Heart right ventricle (tissue), 16 donors: ENCODE measurements around the gene AMIGO2. TPM values are rescaled to one million over a fixed set of nuclear protein-coding genes. Genes with fewer than 3 reads are reported as not detected.

Experiments used
- ATAC-seq, 8 donors: fragments of 200-7000 bp; cut with Tn5 transposase; one replicate each; pipeline ENCODE4 v1.9.1; 2020; ENCODE audit warnings: mild to moderate bottlenecking in 8 of 8, moderate library complexity in 8 of 8, moderate number of reproducible peaks in 1 of 8
- DNase-seq, 2 donors: peaks; one replicate each; pipeline ENCODE4 v3.0.0-alpha.2; 2020
- H3K27ac ChIP-seq, 10 donors: fragments of 200-600 bp; sonication (generic) in 2 of 10; one replicate each; pipeline versions ENCODE4 v1.5.0 to v1.8.0; 2020 to 2022; ENCODE audit warnings: mild to moderate bottlenecking in 3 of 10
- H3K27me3 ChIP-seq, 7 donors: fragments of 200-600 bp; one replicate each; pipeline ENCODE4 v1.8.0; 2021 to 2022; ENCODE audit warnings: mild to moderate bottlenecking in 2 of 7
- H3K36me3 ChIP-seq, 9 donors: fragments of 200-600 bp; sonication (generic) in 1 of 9; one replicate each; pipeline versions ENCODE4 v1.5.0 to v1.8.0; 2020 to 2022; ENCODE audit warnings: mild to moderate bottlenecking in 2 of 9
- H3K4me1 ChIP-seq, 9 donors: fragments of 200-600 bp; sonication (generic) in 1 of 9; one replicate each; pipeline versions ENCODE4 v1.5.0 to v1.8.0; 2020 to 2022; ENCODE audit warnings: mild to moderate bottlenecking in 4 of 9
- H3K4me3 ChIP-seq, 10 donors: fragments of 200-600 bp; sonication (generic) in 2 of 10; one replicate each; pipeline versions ENCODE4 v1.5.0 to v1.8.0; 2020 to 2022; ENCODE audit warnings: mild to moderate bottlenecking in 7 of 10, moderate library complexity in 2 of 10
- H3K9me3 ChIP-seq, 11 donors: fragments of 200-600 bp in 10 of 11; sonication (generic) in 2 of 11; one replicate each; pipeline versions ENCODE4 v1.5.0 to v1.8.0; 2013 to 2022; ENCODE audit warnings: mild to moderate bottlenecking in 2 of 11, control low read depth in 1 of 11, moderate library complexity in 1 of 11
- WGBS, 2 donors: extraction: QIAGEN DNeasy Blood & Tissue Kit; methylation state at CpG; one replicate each; pipeline ENCODE4 v1.1.7; 2013; ENCODE audit warnings: inconsistent platforms in 1 of 2; 5-methylcytosine and 5-hydroxymethylcytosine counted together
- intact Hi-C, 10 donors: fragments of 100-400 bp; cut with DNase I; formaldehyde crosslinking; loops; one replicate each; pipeline versions ENCODE4 v1.11.1 to v1.14.2; 2022
- polyA plus RNA-seq, 2 donors: library from polyadenylated mRNA; stranded (reverse); fragments of 200-250 nt; gene quantifications; one replicate each; pipeline ENCODE4 v1.2.3, GENCODE V29; 2013
- total RNA-seq, 10 donors: library from RNA; stranded (reverse); fragmentation: NEBNext Ultra II Directional in 3 of 10; extraction: Animal tissue kit (Norgen Biotek cat#: 25700) in 3 of 10; gene quantifications; one replicate each; pipeline versions ENCODE4 v1.2.1 to v1.2.4, GENCODE V29; 2021 to 2023
- TF ChIP-seq, protein P1 (sequence below), 9 donors: fragments of 200-600 bp; sonication (generic) in 2 of 9; IDR thresholded peaks; one replicate each; pipeline versions ENCODE4 v1.5.0 to v1.8.0; 2021 to 2022; ENCODE audit warnings: antibody characterized with exemption in 9 of 9, mild to moderate bottlenecking in 5 of 9, moderate library complexity in 1 of 9
- donor health status: Arrhythmogenic right ventricular cardiomyopathy.
- donor health status: ischemic (EF 13 %, LVEDD 7.1; RV severe dilation, severe dysfunction).
- donor health status: healthy with polysubstance abuse.
- donor health status: DM: no; HTN: yes; CAD: no.
- donor health status: DM: no; HTN: no; CAD: no.
- donor health status: ischemic (EF 25% LVEDD 6.9; RV normal size, moderate dysfunction).
- donor health status: ischemic (EF 25% LVEDD 5.7; RV mildly dilated, moderate dysfunction).
- donor health status: healthy.
- donor health status: DM: yes; HTN: yes; CAD: no.
- donor health status: Ischemic cardiomyopathy.
- donor health status: ischemic (EF 35%, LVEDD 5.7; RV mildly dilated, moderate dysfunction).
- donor health status: nonischemic (EF 11% LVEDD 7.7; RV severe dilation, severe dysfunction).
- donor health status: DM: yes; HTN: yes; CAD: no.
- donor health status: PGD.
- donor health status: ischemic (EF 29% LVEDD 5.4; RV normal size, mild dysfunction).
- donor health status: nonischemic (EF 23%, LVEDD 6.1; RV moderate dilation, normal function).

AMIGO2 gene
- total and polyA plus RNA-seq, 12 donors, result 1.1 to 3.3 (median 2.2) TPM

- ATAC-seq (peak in 6 of 8 donors; percentile 24 to 57 (median 46)), DNase-seq (no peak)
- no peaks in the 10 kb centered on the region for H3K9me3 ChIP-seq
- peaks cover 0 to 4% (median 0%) of the 10 kb centered on the region in 9 donors for H3K4me1 ChIP-seq
- TF ChIP-seq, protein P1, sequence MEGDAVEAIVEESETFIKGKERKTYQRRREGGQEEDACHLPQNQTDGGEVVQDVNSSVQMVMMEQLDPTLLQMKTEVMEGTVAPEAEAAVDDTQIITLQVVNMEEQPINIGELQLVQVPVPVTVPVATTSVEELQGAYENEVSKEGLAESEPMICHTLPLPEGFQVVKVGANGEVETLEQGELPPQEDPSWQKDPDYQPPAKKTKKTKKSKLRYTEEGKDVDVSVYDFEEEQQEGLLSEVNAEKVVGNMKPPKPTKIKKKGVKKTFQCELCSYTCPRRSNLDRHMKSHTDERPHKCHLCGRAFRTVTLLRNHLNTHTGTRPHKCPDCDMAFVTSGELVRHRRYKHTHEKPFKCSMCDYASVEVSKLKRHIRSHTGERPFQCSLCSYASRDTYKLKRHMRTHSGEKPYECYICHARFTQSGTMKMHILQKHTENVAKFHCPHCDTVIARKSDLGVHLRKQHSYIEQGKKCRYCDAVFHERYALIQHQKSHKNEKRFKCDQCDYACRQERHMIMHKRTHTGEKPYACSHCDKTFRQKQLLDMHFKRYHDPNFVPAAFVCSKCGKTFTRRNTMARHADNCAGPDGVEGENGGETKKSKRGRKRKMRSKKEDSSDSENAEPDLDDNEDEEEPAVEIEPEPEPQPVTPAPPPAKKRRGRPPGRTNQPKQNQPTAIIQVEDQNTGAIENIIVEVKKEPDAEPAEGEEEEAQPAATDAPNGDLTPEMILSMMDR (IDR thresholded peaks at IDR 0.05), result no peak
- intact Hi-C loops, result no loop called here
- 74 to 82% methylated on average over 11 of the region's 11 CpGs for WGBS, 2 donors
- H3K27ac ChIP-seq, result peak overlapping the region in 1 of 10 donors; percentile 6
- H3K36me3 ChIP-seq, result no peaks in the 10 kb centered on the region
- no peak overlapping the region for H3K4me3 ChIP-seq
- no peaks in the 10 kb centered on the region for H3K27me3 ChIP-seq
These were observed 23.3 kb upstream of the AMIGO2 start for GRCh38 chr12:47102845-47103651.

DNA sequence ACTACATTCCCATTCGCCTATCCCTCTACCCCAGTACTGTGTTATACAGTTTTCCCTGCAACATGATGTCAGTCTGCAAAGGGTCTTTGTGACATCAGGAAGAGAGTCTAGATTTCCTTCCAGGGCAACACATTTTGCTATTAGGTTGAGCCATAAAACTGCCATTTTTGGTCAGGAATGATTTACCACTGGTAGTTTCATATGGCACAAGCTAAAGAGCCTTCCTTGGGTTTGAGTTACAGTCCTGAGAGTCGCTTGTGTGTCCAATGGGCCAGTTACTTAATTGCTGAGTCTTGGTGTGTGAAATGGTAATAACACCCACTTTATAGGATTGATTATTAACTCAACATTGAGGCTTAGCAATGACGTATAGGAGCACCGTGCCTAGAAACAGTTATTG is 22.6 kb upstream of the AMIGO2 start:
- 95 to 97% methylated on average over 4 of the region's 4 CpGs for WGBS, 2 donors
- peaks cover 0 to 7% (median 0%) of the 10 kb centered on the region in 9 donors for H3K4me1 ChIP-seq
- H3K27ac ChIP-seq, result peak overlapping the region in 1 of 10 donors; percentile 6
- no peak overlapping the region for H3K4me3 ChIP-seq
- H3K36me3 ChIP-seq, result no peaks in the 10 kb centered on the region
- ATAC-seq, result no peak
- TF ChIP-seq, protein P1 (IDR thresholded peaks at IDR 0.05), result no peak
- H3K9me3 ChIP-seq, result no peaks in the 10 kb centered on the region
- H3K27me3 ChIP-seq, result no peaks in the 10 kb centered on the region
- no peak for DNase-seq
- intact Hi-C loops, result no loop called here

DNA sequence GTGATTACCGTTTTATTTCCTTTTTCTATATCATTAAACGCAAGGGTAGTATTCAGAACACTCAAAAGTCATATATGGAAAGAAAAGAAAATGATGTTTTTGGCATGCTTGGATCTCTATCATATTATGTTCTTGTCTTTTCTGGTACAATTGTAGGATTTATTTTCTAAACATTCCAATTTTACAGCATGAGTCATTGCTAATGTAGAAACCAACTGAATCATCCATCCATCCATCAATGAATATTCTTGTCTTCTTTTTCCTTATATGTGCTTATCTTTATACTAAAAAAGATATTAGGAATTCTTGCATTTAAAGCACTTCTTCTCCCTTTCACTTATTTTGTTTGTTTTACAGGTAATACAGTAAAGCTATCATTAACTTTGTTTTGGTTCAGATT is 20.4 kb upstream of the AMIGO2 start:
- Histone ChIP-seq H3K27me3 (no peaks in the 10 kb centered on the region), H3K9me3 (no peaks in the 10 kb centered on the region), H3K27ac (no peak overlapping the region), H3K4me3 (no peak overlapping the region), H3K4me1 (peaks cover 0 to 8% (median 0%) of the 10 kb centered on the region in 9 donors), H3K36me3 (no peaks in the 10 kb centered on the region)
- TF ChIP-seq, protein P1 (IDR thresholded peaks at IDR 0.05), result no peak
- DNase-seq (no peak), ATAC-seq (no peak)
- WGBS, 2 donors, result 94% methylated on average over 2 of the region's 2 CpGs
- intact Hi-C loops, result no loop called here

DNA sequence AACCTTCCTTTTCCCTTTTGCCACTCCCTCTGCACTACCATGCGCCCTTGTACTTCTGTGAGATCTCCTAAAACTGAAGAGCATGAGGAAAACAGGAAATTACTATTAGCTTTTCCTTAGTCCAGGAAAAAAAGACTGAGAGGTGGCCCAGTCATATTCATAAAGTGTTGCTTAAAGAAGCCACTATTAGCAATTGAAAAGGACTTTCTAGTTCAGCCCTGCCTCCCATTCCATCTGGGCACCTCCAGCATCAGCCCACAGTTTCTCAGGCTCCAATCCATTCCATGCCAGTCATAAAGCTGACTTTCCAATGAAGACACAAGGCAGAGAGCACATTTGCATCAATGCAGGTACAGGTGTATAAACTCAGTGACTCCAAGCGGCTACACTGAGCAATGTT is 19.9 kb upstream of the AMIGO2 start:
- intact Hi-C loops, result no loop called here
- Histone ChIP-seq H3K9me3 (no peaks in the 10 kb centered on the region), H3K27ac (no peak overlapping the region), H3K4me3 (no peak overlapping the region), H3K27me3 (no peaks in the 10 kb centered on the region), H3K36me3 (no peaks in the 10 kb centered on the region), H3K4me1 (peaks cover 0 to 8% (median 0%) of the 10 kb centered on the region in 9 donors)
- ATAC-seq, result no peak
- DNase-seq, result no peak
- WGBS, 2 donors, result 71 to 74% methylated on average over 2 of the region's 2 CpGs
- TF ChIP-seq, protein P1 (IDR thresholded peaks at IDR 0.05), result no peak
